DMS79 (cell line): ENCODE results near the gene CDH22.

ENCODE experiments used
- DNase-seq: peaks from one replicate; lab custom pipeline; 2025; lab: John Stamatoyannopoulos, UW

CDH22 gene

DNA sequence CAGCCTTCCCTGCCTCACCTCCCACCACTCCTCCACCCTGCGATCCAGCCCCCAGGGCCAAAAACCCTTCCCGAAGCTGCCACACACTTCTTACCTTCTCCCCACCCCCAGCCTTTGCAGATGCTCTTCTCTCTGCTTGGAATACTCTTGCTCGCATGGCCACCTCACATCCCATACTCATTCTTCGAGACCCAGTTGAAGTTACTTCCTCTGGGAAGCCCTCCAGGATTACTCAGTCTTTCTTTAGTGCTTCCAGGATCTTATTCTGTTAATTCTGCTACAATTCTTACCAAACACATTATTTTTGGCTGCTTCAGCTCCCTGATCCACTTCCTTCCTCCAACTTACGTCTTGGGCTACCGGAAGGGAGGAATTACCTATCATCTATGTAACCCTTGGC, 135.8 kb downstream of the CDH22 start:
- DNase-seq, result no peak

DNA sequence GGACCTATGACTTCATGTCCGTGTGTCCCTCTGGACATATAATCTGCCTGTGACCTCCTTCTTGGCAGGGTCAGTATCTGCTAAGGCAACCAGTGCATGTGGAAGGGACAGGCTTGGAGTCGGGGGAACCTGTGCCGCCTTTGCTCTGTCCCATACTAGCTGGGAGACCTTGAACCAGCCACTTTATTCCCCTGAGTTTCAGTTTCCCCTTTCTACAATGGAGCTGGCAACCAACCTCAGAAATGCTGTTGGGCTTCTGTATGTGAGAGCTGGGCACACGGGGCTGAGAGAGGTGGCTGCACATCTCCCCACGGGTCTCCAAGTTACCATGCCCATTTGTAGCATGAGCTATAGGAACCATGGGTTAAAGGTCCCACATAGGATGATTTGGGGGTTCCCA, 136.4 kb downstream of the CDH22 start:
- DNase-seq, result no peak

DNA sequence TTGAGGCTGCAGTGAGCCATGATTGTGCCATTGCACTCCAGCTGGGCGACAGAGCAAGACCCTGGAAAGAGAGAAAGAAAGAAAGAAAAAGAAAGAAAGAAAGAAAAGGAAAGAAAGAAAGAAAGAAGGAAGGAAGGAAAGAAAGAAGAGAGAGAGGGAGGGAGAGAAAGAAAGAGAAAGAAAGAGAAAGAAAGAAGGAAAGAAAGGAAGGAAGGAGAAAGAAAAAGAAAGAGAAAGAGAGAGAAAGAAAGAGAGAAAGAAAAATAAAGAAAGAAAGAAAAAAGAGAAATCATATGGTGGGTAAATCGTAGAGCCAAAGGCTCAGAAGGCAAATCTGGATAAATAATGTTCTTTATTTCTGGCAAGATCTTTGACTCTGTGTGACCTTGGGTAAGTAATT, 136.8 kb downstream of the CDH22 start:
- DNase-seq, result no peak

DNA sequence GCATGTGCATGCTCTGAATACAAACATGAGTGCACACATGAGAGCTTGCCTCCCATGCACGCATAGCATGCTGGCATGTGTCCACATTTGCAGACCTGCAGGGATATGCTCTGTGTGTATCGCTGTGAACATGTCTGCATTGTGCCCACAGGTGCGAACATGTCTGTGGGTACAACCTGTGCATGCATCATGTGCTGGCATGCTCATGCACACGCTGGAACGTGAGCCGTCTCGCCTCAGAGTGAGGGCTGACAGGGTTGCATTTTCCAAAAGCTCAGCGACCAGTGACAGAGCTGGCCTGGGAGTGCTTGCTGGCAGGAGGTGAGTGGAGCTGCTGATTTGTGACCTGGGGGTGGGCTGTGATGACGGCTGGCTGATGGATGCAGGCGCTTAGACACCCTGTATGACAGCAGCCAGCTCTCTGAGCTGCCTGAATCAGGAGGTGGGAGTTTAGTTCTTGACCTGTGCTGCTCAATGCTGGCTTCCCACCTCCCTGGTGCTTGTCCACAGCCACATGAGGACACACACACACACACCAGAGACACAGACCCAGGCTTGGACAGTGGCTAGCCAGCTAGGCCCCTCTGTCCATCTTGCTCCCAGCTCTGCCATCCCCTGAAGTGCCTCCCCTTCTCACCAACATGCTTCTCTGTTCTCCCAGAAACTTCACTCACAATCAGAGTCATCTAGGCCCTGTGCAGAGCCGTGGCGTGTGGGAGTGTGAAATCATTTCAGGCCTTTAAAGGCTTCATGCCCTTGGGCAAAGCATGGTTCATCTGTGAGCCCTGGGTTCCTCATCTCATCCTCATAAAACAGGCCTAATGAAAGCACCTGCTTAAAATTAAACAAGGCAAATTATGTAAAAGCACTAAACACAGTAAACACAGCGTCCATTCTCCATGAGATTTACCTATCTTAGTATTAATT, 138.8 kb downstream of the CDH22 start:
- DNase-seq, result no peak

DNA sequence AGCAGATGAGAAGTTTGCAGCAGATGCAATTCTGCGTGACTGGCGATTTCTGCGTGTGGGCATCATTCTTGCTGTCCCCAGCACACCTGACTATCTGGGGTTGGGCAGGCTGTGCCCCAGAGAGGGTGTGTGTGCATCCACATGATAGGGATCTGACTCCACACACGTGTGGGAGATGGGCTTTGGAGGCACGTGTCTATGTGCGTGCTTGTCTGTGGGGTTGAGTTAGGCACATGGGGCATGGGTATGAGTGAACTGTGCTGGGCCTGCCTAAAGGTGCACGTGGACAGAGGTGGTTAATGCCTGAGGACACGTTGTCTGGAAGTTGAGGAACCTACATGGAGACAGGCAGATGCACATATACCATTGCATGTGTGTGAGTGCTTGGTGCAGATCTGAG, 139.9 kb downstream of the CDH22 start:
- DNase-seq, result no peak

DNA sequence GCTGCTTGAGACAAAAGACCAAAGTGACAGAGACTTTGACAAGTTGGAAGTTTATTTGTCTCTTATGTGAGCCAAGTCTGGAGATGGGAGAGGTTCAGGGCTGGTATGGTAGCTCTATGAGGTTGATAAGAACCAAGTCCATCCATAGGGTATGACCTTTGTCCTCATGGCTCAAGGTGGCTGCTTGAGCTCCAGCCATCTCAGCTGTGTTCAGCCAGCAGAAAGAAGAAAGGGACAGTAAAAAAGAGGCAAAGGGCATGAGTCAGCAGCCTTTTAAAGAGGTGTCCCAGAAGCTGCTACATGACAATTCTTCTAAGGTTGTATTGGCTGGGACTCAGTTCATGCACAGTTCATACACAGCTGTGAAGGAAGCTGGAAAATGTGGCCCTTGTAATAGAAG, 141.2 kb downstream of the CDH22 start:
- DNase-seq, result no peak

DNA sequence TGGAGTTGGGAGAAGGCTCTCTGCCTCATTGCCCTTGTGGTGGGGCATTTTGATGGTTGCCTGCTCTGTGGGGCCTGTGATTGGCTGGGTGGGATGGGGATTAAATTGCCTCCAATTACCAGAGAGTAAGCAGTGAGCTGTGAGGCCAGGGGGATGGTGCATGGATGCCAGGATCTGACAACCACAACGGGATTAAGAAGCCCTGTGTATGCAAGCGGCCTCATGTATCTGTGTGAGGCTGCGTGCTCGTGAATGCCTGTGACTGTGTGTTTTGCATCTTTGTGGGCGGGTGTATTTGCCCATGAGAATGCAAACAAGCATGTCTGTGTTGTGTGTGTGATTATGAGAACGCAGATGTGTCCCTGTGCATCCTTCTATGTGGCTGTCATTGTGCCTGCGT, 144.0 kb downstream of the CDH22 start:
- DNase-seq, result no peak

DNA sequence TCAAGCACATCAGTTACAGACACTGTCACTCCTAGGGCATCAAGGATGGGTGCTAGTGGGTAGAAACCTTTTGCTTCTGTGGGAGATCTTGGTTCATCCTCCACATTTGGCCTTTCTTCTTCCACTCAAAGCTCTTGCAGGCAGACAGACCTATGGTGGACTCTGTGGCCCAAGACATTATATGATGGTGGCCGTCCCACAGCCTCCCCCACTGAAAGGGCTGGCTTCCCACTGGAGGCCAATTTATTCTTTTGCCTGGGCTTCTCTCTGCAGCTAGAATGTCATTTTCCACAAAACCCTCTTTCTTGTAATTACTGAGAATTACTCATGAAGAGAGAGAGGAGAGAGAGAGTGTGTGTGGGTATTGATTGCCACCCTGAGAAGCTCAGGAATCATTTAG, 146.4 kb downstream of the CDH22 start:
- DNase-seq, result no peak

DNA sequence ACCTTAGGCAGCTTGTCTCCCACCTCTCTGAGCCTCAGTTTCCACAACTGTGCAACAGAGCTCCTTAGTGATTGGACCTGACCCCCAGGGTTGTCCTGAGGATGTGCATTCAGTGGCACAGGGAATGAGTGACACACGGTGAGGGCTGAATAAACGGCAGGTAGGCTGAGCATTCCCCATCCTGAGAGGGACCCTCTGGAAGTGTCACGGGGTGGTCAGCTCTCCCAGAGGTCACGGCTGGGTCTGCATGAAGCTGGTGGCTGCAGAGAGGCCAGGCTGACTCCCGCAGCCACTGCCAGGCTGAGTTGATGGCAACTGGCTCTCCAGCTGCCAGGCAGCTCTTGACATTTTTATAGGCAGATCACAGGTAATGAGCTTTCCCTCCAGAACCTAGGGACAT, 147.6 kb downstream of the CDH22 start:
- no peak for DNase-seq

DNA sequence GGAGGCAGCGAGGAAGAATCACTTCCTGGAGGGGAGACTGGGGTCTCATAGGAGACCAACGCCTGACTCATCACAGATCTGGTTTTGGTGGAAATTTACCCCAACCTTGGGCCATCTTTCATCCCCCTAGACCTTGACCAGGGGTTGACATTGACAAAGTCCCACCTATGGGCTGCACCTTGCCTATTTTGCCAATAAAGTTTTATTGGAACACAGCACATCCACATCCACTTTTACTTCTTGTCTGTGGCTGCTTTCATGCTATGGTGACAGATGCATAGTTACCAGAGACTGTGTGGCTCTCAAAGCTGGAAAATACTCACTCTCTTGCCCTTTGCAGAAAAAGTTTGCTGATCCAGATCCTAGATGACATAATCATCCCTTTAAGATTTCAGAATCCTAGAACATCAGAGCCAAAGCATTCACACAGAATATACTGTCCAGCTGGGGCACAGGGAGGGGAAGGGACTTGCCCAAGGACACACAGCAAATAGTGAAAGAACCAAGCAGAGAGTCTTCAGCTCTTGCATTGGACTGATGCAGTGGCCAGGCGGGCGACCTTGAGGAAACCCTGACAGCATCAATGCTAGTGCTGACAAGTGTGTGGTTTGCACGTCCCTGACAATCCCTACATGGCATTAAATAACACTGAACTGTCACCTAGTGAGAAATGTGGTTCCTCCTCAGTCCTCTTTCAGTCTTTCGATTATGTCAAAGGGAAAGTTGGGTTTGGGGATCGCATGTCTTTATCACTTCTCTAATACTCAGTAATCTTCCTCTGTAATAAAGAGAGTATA, 149.0 kb downstream of the CDH22 start:
- no peak for DNase-seq

DNA sequence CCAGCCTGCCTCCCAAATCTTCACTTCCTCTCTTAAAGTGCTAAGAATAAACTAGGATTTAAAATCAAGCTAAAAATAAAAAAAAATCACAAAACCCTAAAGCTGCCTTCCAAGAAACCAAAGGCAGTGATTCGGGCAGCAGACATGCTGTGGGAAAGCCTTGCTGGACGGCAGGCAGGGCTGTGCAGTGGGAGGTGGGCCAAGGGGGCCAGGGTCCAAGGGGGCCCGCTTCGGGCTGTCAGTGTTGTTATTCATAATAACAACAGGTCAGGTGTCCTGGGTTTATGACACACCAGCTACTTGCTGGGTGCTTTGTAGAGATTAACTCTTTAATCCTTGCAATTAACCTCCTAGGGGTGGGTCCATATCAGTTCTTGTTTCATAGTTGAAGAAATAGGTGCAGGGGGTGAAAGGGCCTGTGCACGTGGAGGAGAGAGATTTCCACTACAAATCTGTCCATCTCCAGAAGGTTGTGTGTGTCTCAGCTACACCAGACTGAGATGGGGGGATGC, 149.8 kb downstream of the CDH22 start:
- DNase-seq, result no peak

DNA sequence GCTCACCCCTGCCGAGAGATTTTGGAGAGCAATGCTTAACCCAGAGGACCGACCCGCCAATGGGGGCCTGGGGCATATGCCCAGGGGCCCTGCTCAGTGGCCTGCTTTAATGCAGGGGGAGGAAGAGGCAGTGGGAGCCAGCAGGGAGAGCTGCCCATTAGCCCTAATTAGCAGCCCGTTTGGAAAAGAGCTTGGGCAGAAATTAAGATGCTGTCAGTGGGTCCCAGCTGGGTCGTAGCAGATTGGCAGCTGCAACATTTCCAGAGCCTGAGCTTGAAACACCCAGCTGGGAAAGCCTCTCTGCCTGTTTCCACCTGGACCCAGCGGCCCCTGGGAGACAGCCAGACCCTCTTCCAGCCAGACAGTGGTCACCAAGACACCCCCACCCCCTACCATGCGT, 150.7 kb downstream of the CDH22 start:
- no peak for DNase-seq

DNA sequence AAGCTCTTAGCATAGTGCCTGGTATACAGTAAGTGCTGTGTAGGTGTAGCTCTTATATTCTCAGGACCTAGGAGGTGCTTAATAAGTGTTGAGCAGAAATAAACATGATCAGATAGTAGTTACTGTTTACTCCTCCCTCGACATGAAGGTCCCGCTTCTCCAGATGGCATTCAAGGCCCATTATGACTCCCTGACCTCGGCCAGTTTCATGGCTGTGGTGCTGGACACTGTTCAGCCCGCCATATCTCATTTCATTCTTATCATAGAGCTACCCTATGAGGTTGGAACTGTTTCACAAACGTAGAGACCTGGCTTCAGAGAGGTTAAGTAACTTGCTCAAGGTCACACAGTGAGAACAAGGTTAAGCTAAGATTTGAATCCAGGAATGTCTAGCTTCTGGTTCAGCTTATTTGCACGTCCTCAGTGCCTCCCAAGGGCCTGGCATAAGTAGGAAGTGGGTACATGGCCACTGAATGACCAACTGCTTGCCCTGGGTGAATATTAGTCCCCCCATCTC, 151.2 kb downstream of the CDH22 start:
- no peak for DNase-seq

DNA sequence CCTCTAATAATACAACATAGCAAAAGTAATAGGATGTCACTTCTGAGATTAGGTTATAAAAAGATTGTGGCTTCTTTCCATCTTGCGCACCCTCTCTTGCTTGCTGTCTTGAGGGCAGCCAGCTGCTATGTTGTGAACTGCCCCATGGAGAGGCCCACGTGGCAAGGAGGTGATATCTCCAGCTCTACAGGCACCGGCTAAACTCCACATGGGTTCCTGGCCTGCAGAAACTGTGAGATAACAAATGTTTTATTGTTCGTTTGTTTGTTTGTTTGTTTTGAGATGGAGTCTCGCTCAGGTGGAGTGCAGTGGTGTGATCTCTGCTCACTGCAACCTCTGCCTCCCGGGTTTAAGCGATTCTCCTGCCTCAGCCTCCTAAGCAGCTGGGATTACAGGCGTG, 152.2 kb downstream of the CDH22 start:
- DNase-seq, result no peak

DNA sequence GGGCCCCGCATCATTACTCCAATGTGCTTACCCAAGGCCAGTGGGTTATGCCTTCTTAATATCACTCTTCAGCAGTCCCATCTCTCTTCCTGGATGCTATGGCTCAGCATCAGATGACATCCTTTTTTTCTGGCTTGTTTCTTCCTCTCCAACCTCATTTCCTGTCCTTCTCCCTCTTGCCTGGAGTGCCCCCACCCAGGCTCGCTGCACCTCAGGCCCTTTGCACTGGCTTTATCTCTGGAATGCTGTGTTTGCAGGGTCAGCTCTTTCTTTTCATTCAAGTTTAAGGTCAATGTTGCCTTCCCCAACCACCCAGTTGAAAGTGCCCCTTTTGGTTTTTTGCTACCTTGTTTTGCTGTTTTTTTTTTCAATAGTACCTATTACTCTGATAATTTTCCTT, 153.5 kb downstream of the CDH22 start:
- no peak for DNase-seq

DNA sequence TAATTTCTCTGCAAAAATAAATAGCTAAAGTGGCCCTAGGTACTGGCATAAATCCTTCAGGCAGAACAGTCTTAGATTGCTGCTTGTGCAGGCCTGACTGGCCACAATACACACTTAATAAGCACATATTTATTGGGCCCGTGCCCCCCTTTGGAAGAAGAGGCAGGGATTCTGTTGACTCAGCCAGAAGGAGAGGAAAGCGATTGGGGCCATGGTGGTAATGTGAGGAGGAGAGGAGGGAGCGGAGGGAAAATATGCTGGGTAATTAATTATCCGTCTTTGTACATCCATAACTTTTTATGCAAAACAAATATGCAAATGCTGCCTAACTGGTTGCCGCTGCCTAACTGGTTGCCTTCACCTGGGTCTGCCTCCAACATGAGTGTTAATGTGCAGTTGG, 154.0 kb downstream of the CDH22 start:
- no peak for DNase-seq

DNA sequence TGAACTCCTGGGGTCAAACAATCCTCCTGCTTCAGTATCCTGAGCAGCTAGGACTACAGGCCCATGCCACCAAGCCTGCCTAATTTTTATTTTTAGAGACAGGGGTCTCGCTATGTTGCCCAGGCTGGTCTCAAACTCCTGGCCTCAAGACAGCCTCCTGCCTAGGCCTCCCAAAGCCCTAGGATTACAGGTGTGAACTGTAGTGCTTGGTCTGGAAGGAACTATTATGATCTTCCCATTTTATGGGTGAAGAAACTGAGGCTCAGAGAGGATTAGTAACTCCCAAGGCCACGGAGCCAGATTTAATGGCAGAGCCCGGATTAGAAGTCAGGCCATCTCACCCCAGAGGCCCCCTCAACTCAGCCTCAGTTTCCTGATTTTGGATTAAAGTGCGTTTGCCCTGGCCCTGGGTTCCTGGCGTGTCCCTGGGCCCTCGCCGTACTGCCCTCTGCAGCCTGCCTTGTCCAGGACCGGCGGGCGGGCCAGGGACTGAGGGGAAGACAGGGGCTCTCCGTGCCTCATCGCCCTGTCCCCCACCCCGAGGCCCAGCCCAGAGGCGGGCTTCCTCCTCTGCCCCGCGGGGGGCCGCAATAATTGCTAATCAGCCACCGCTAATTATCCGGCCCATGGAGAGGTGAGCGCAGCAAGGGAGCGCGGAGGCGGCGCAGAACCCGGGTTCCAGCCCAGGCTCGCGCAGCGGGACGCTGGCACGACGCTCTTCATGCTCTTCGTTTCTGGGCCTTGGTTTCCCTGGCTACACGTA, 155.3 kb downstream of the CDH22 start:
- no peak for DNase-seq

DNA sequence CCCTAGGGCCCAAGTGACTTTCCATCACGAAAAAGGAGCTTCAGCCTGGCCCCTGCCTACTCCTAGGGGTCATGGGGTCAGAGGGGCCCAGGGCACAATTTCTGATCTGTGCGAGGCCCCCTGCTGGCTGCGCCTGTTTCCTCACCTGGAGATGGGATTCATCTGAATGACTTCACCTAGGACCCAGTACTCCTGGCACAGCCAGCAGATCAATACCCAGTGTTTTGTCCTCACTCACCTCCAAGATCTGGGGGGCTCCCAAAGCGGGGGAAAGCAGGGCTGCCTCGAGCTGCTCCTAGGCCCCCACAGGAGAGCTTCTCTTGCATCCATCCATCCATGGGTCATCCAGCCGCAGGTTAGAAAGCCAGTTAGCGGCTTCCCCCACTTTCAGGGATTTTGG, 156.4 kb downstream of the CDH22 start:
- no peak for DNase-seq

DNA sequence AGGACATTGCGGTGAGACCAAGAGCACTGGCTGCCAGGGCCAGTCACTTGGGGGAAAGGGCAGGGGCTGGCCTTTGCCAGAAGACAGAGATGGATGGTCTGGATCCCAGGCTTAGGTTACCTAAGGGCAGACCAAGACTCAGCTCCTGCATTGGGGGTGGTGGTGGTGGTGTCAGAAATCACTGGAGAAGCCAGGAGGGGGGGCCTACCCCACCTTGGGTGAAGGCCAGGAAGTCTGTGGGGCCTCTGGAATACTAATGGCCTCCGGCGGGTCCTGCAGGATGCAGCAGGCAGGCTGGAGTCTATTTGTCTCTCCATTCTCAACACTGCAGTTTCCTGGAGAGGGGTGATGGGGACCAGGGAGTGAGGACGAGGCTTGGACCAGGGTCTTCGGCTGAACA, 157.4 kb downstream of the CDH22 start:
- no peak for DNase-seq

DNA sequence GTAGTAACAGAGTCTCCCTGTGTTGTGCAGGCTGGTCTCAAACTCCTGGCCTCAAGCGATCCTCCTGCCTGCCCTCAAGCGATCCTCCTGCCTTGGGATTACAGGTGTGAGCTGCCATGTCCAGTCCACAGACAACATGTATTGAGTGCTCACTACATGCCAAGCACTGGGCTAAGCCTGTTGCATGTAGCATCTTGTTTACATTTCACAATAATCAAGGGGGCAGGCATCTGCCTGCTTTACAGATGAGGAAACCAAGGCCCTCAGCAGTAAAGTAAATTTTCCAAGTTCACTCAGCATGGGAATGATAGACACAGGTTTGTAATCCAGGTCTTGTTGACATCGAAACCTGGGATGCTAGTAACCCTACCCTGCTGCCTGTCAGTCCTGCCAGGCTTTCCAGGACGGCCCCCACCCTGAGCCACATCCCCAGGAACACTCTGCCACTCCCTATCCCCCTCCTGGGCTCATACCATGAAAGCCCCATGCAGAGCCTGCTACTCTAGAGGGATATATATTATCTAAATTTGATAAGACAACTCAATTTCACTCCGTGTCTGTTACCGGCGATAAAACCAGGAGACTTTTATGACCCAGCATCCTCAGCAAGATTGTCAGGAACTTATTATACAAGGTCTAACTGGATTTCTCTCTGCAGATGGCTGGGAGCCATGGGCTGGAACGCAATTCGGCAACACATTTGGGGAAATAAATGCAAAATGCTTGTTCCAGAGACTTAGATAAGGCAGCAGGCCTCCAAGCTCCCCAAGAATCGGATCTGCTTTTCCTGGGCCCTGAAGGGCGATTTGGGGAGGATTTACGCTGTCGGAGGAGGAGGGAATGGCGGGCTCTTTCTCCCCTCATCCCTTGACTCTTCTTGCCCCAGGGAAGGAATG, 159.7 kb downstream of the CDH22 start:
- DNase-seq, result no peak

DNA sequence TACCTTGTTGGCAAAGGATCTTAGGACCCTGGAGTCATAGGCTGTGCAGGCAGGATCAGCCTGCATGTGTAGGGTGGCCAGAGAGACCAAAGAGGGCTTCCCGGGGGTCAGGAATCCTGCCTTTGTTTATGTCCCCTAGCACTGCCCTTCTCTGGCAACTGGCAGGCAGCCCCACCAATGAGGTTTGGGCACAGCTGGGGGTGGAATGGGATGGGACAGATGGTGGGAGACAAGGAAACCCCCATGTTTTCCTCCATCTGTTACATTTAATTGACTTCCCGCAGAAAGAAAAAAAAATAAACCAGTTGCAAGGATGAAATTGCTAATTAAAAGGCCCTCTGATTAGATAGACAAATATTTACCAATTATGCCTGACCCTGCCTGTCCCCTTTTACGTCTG, 162.6 kb downstream of the CDH22 start:
- DNase-seq, result no peak
